Skeletal muscle tissue (tissue), 4 donors: ENCODE data around the gene CDYL2. TPM values are rescaled to one million over a fixed set of nuclear protein-coding genes. Genes with fewer than 3 reads are reported as not detected.

ENCODE experiments used
- H3K27ac ChIP-seq: one replicate; pipeline ENCODE4 v1.7.0; 2013; ENCODE audit warnings: mild to moderate bottlenecking, low read depth, low read length, inconsistent platforms
- H3K27me3 ChIP-seq, 3 donors: one replicate each; pipeline ENCODE4 v1.7.0; 2013; ENCODE audit warnings: low read length in 3 of 3; ENCODE audit not compliant: control insufficient read depth in 3 of 3, insufficient read depth in 3 of 3
- H3K36me3 ChIP-seq, 3 donors: one replicate each; pipeline ENCODE4 v1.7.0; 2013; ENCODE audit warnings: low read length in 3 of 3; ENCODE audit not compliant: control insufficient read depth in 3 of 3, insufficient read depth in 3 of 3
- H3K4me1 ChIP-seq, 3 donors: one replicate each; pipeline ENCODE4 v1.7.0; 2013; ENCODE audit warnings: low read length in 3 of 3, mild to moderate bottlenecking in 3 of 3; ENCODE audit not compliant: control insufficient read depth in 3 of 3, insufficient read depth in 3 of 3
- H3K4me3 ChIP-seq, 3 donors: one replicate each; pipeline ENCODE4 v1.7.0; 2013; ENCODE audit warnings: low read length in 3 of 3
- H3K9ac ChIP-seq, 3 donors: one replicate each; pipeline ENCODE4 v1.7.0; 2013; ENCODE audit warnings: low read length in 3 of 3, mild to moderate bottlenecking in 3 of 3, moderate library complexity in 2 of 3, low read depth in 1 of 3
- H3K9me3 ChIP-seq, 3 donors: one replicate each; pipeline ENCODE4 v1.7.0; 2013; ENCODE audit warnings: low read length in 3 of 3; ENCODE audit not compliant: control insufficient read depth in 3 of 3
- total RNA-seq: library from RNA; depleted of rRNA; stranded (reverse); fragments of >200 nt; gene quantifications from one replicate; pipeline ENCODE4 v1.2.3, GENCODE V29; 2014
- donor health status: Osteomylitis.

CDYL2 gene
- total RNA-seq, 1 donor from 2014 or later, result 1.6 TPM

- Histone ChIP-seq H3K36me3 (no peaks in the 10 kb centered on the region), H3K4me3 (no peak overlapping the region), H3K27me3 (no peaks in the 10 kb centered on the region), H3K4me1 (no peaks in the 10 kb centered on the region), H3K27ac (no peak overlapping the region), H3K9ac (no peak overlapping the region), H3K9me3 (peaks cover 3 to 5% (median 3%) of the 10 kb centered on the region in 3 donors)
Observed at GRCh38 chr16:80719573-80719972, 84.8 kb downstream of the CDYL2 start.

GRCh38 chr16:80718480-80719220 is 85.7 kb downstream of the CDYL2 start:
- Histone ChIP-seq H3K9me3 (peaks cover 3 to 5% (median 3%) of the 10 kb centered on the region in 3 donors), H3K4me3 (no peak overlapping the region), H3K27me3 (no peaks in the 10 kb centered on the region), H3K36me3 (no peaks in the 10 kb centered on the region), H3K27ac (no peak overlapping the region), H3K9ac (no peak overlapping the region), H3K4me1 (no peaks in the 10 kb centered on the region)

GRCh38 chr16:80717611-80718010 is 86.8 kb downstream of the CDYL2 start:
- H3K9ac ChIP-seq, result no peak overlapping the region
- H3K9me3 ChIP-seq, result peaks cover 0 to 4% (median 3%) of the 10 kb centered on the region in 3 donors
- no peaks in the 10 kb centered on the region for H3K27me3 ChIP-seq

GRCh38 chr16:80716564-80717139 is 87.7 kb downstream of the CDYL2 start:
- Histone ChIP-seq H3K36me3 (no peaks in the 10 kb centered on the region), H3K4me1 (no peaks in the 10 kb centered on the region), H3K9me3 (peaks cover 0 to 3% (median 2%) of the 10 kb centered on the region in 3 donors), H3K4me3 (no peak overlapping the region), H3K27ac (no peak overlapping the region), H3K27me3 (no peaks in the 10 kb centered on the region), H3K9ac (no peak overlapping the region)

More at GRCh38 chr16:80717611-80718010, 86.8 kb downstream of the CDYL2 start:
- Histone ChIP-seq H3K4me3 (no peak overlapping the region), H3K36me3 (no peaks in the 10 kb centered on the region), H3K27ac (no peak overlapping the region), H3K4me1 (no peaks in the 10 kb centered on the region)

- no peaks in the 10 kb centered on the region for H3K36me3 ChIP-seq
- H3K9ac ChIP-seq, result no peak overlapping the region
- no peak overlapping the region for H3K4me3 ChIP-seq
- H3K27me3 ChIP-seq, result no peaks in the 10 kb centered on the region
- H3K4me1 ChIP-seq, result no peaks in the 10 kb centered on the region
- H3K9me3 ChIP-seq, result peaks cover 0 to 2% (median 0%) of the 10 kb centered on the region in 3 donors
- no peak overlapping the region for H3K27ac ChIP-seq
Observed at GRCh38 chr16:80711406-80711805, 93.0 kb downstream of the CDYL2 start.

- H3K9me3 ChIP-seq, result no peaks in the 10 kb centered on the region
- no peaks in the 10 kb centered on the region for H3K36me3 ChIP-seq
- no peak overlapping the region for H3K27ac ChIP-seq
- H3K9ac ChIP-seq, result no peak overlapping the region
- no peaks in the 10 kb centered on the region for H3K4me1 ChIP-seq
- H3K4me3 ChIP-seq, result no peak overlapping the region
- no peaks in the 10 kb centered on the region for H3K27me3 ChIP-seq
Observed at GRCh38 chr16:80710918-80711317, 93.5 kb downstream of the CDYL2 start.

- no peak overlapping the region for H3K9ac ChIP-seq
- no peak overlapping the region for H3K27ac ChIP-seq
- H3K36me3 ChIP-seq, result no peaks in the 10 kb centered on the region
- peaks cover 0 to 4% (median 0%) of the 10 kb centered on the region in 3 donors for H3K9me3 ChIP-seq
- no peaks in the 10 kb centered on the region for H3K27me3 ChIP-seq
- H3K4me1 ChIP-seq, result no peaks in the 10 kb centered on the region
- H3K4me3 ChIP-seq, result no peak overlapping the region
Observed at GRCh38 chr16:80708823-80709222, 95.6 kb downstream of the CDYL2 start.

- H3K36me3 ChIP-seq, result no peaks in the 10 kb centered on the region
Observed at GRCh38 chr16:80707686-80708085, 96.7 kb downstream of the CDYL2 start.

GRCh38 chr16:80705596-80705995 is 98.8 kb downstream of the CDYL2 start:
- Histone ChIP-seq H3K27me3 (no peaks in the 10 kb centered on the region), H3K36me3 (no peaks in the 10 kb centered on the region), H3K4me1 (no peaks in the 10 kb centered on the region), H3K9ac (no peak overlapping the region), H3K27ac (no peak overlapping the region), H3K4me3 (no peak overlapping the region), H3K9me3 (peaks cover 0 to 4% (median 0%) of the 10 kb centered on the region in 3 donors)

More at GRCh38 chr16:80707686-80708085, 96.7 kb downstream of the CDYL2 start:
- Histone ChIP-seq H3K9ac (no peak overlapping the region), H3K27me3 (no peaks in the 10 kb centered on the region), H3K4me3 (no peak overlapping the region), H3K27ac (no peak overlapping the region), H3K9me3 (peaks cover 0 to 4% (median 0%) of the 10 kb centered on the region in 3 donors), H3K4me1 (no peaks in the 10 kb centered on the region)

GRCh38 chr16:80704751-80705505 is 99.5 kb downstream of the CDYL2 start:
- H3K4me1 ChIP-seq, result no peaks in the 10 kb centered on the region
- peaks cover 0 to 4% (median 0%) of the 10 kb centered on the region in 3 donors for H3K9me3 ChIP-seq
- no peak overlapping the region for H3K27ac ChIP-seq
- no peak overlapping the region for H3K9ac ChIP-seq
- H3K27me3 ChIP-seq, result no peaks in the 10 kb centered on the region
- H3K4me3 ChIP-seq, result no peak overlapping the region
- no peaks in the 10 kb centered on the region for H3K36me3 ChIP-seq
